ENCODE data around the gene ZNF100.
"Not testable (repeated sequence)": the region's sequence is repeated elsewhere in the genome, so short reads cannot be mapped to it uniquely, and the experiment has no call there.

Gene ZNF100

GRCh38 chr19:21767065-21767800 lies at the start of gene ZNF100:
ZNF100 (minus strand) TSS chr19:21767579; CDS start chr19:21767429, 150 bp downstream.
- DNase-seq (ENCODE audit: insufficient read length, low spot score) (peak; percentile 73), FAIRE-seq (peak; percentile 73)

GRCh38 chr19:21812448-21812847 lies 45.1 kb upstream of the ZNF100 start:
- no peak for FAIRE-seq

GRCh38 chr19:21808400-21809000 lies 41.1 kb upstream of the ZNF100 start:
- FAIRE-seq; DNase-seq (ENCODE audit: insufficient read length, low spot score): not testable (repeated sequence)

More at GRCh38 chr19:21812448-21812847, 45.1 kb upstream of the ZNF100 start:
- no peak for DNase-seq (ENCODE audit: insufficient read length, low spot score)

GRCh38 chr19:21789466-21790085 lies 22.2 kb upstream of the ZNF100 start:
- no peak for FAIRE-seq
- no peak for DNase-seq (ENCODE audit: insufficient read length, low spot score)

- DNase-seq (ENCODE audit: insufficient read length, low spot score), result no peak
- no peak for FAIRE-seq
Observed at GRCh38 chr19:21786936-21787335, 19.6 kb upstream of the ZNF100 start.

- not testable (repeated sequence) for DNase-seq (ENCODE audit: insufficient read length, low spot score); FAIRE-seq
Observed at GRCh38 chr19:21775792-21776191, 8.4 kb upstream of the ZNF100 start.

- not testable (repeated sequence) for DNase-seq (ENCODE audit: insufficient read length, low spot score); FAIRE-seq
Observed at GRCh38 chr19:21766705-21767064, 694 bp downstream of the ZNF100 start.

- FAIRE-seq (no peak), DNase-seq (ENCODE audit: insufficient read length, low spot score) (no peak)
Observed at GRCh38 chr19:21765151-21765550, 2.2 kb downstream of the ZNF100 start.

- FAIRE-seq, result peak; percentile 76
- DNase-seq (ENCODE audit: insufficient read length, low spot score), result not testable (repeated sequence)
Observed at GRCh38 chr19:21761547-21761946, 5.8 kb downstream of the ZNF100 start.

- no peak for FAIRE-seq
- no peak for DNase-seq (ENCODE audit: insufficient read length, low spot score)
Observed at GRCh38 chr19:21758296-21758695, 9.1 kb downstream of the ZNF100 start.

GRCh38 chr19:21755555-21755954 lies 11.8 kb downstream of the ZNF100 start:
- not testable (repeated sequence) for DNase-seq (ENCODE audit: insufficient read length, low spot score); FAIRE-seq

- no peak for DNase-seq (ENCODE audit: insufficient read length, low spot score)
- no peak for FAIRE-seq
Observed at GRCh38 chr19:21751384-21751783, 16.0 kb downstream of the ZNF100 start.

GRCh38 chr19:21750586-21751128 lies 16.7 kb downstream of the ZNF100 start:
- DNase-seq (ENCODE audit: insufficient read length, low spot score) (no peak), FAIRE-seq (no peak)

GRCh38 chr19:21749090-21749489 lies 18.3 kb downstream of the ZNF100 start:
- DNase-seq (ENCODE audit: insufficient read length, low spot score) (no peak), FAIRE-seq (no peak)

- DNase-seq (ENCODE audit: insufficient read length, low spot score) (no peak), FAIRE-seq (no peak)
Observed at GRCh38 chr19:21748088-21748487, 19.3 kb downstream of the ZNF100 start.

GRCh38 chr19:21740559-21740958 lies 26.8 kb downstream of the ZNF100 start:
- FAIRE-seq (no peak), DNase-seq (ENCODE audit: insufficient read length, low spot score) (no peak)

- DNase-seq (ENCODE audit: insufficient read length, low spot score); FAIRE-seq: not testable (repeated sequence)
Observed at GRCh38 chr19:21726942-21727747, 40.2 kb downstream of the ZNF100 start.

- FAIRE-seq (peak; percentile 46), DNase-seq (ENCODE audit: insufficient read length, low spot score) (no peak)
Observed at GRCh38 chr19:21713761-21714160, 53.6 kb downstream of the ZNF100 start.

GRCh38 chr19:21709464-21709863 lies 57.9 kb downstream of the ZNF100 start:
- FAIRE-seq (no peak), DNase-seq (ENCODE audit: insufficient read length, low spot score) (no peak)

- not testable (repeated sequence) for FAIRE-seq; DNase-seq (ENCODE audit: insufficient read length, low spot score)
Observed at GRCh38 chr19:21707878-21708277, 59.5 kb downstream of the ZNF100 start.
